GM19463 (cell line): Measurements from ENCODE around the gene WDFY2.
A peak's percentile ranks its signal among the peaks of the same experiment; 100 is the strongest.

ENCODE experiments used
- ATAC-seq: cut with Tn5 transposase; IDR thresholded peaks from one replicate; pipeline ENCODE4 v1.9.1; 2021; ENCODE audit warnings: mild to moderate bottlenecking, moderate library complexity; ENCODE audit not compliant: unreplicated experiment

The WDFY2 gene

DNA sequence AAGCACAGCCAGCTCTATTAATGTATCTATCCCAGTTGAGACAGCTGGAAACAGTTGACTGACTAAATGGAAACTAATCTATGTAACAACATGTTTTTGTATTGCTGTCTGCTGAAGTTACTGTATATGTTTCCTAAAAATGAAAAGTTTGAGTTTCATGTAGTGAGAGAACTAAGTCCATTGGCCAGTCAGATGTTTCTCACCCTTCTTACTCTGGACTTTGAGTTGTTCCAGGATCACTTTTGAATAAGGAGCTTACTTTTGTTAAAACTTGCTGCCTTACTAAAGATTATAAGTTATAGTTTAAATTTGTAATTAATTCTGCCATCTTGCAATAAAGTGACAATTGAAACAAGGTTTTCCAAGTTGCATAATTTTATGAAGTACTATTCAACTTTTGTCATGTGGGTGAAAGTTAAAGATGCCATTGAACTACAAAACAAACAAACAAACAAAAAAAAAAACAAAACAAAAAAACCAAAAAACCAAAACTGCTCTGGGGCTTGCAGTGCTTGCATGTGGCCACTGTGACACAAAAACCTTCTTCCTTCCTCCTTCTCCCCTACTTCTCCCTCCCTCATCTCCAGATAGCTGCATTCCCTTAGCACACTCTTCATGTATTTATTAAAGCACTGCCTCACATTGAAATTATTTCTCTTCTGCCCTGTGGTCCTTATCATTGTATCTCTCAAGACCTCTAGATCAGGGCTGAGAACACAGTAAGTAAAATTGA lies 15.3 kb downstream of the WDFY2 start:
- ATAC-seq: no peak

GRCh38 chr13:51600703-51601102 lies 16.4 kb downstream of the WDFY2 start:
- no peak for ATAC-seq

DNA sequence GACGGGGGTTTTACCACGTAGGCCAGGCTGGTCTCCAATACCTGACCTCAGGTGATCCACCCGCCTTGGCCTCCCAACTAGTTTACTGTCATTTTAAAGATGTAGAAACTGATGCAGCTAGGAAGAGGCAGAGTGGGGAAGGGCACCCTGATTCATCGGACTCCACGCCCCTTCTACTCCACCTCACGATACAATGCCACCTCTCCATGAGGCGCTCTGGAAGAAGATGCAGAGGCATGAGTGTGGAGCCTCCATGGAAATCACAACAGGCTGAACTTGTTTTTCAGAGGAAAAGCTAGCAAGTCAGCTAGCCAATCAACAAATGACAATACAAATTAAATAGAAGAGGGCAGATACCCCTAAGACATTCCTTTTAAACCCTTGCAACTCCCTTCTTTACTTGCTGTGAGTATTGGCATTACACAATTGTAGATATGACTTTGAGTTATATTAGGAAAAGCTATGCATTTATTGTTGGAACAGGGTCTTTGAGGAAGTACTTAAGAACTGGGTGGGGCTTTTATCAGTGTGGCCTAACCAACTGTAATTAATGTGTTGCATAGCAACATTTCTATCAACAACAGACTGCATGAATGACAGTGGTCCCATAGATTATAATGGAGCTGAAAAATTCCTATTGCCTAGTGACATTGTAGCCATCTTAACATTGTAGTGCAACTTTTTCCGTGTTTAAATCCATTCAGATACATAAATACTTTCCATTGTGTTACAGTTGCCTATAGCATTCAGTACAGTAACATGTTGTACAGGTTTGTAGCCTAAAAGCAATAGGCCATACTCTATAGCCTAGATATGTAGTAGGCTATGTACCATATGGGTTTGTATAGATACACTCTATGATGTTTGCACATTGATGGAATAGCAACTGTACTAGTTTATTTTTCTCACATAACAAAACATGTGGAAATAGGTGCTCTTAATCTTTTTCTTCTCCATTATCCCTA lies 17.6 kb downstream of the WDFY2 start:
- no peak for ATAC-seq

- no peak for ATAC-seq
Observed at GRCh38 chr13:51603716-51604115, 19.5 kb downstream of the WDFY2 start.

- ATAC-seq: no peak
Observed at GRCh38 chr13:51605698-51606097, 21.4 kb downstream of the WDFY2 start.

DNA sequence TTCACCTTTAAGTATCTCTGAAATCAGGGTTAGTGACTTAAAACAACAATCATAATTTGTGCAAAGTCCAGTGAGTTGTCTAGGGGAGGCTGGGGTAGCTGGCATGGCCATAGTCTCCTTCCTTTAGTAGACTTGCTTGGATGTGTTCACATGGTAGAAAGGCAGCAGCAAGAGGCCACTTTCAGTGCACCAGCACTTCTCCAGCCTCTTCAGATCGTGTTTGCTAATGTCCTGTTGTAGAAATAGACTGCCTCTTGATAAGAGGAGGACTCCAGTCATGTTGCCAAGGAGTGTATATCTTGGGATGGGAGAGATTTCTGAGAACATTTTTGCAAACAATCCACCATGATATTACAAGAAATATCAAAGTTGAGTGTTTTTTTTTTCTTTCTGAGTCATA lies 22.9 kb downstream of the WDFY2 start:
- no peak for ATAC-seq

GRCh38 chr13:51608857-51609406 lies 24.7 kb downstream of the WDFY2 start:
- no peak for ATAC-seq

GRCh38 chr13:51612867-51613266 lies 28.6 kb downstream of the WDFY2 start:
- ATAC-seq: peak; percentile 42

DNA sequence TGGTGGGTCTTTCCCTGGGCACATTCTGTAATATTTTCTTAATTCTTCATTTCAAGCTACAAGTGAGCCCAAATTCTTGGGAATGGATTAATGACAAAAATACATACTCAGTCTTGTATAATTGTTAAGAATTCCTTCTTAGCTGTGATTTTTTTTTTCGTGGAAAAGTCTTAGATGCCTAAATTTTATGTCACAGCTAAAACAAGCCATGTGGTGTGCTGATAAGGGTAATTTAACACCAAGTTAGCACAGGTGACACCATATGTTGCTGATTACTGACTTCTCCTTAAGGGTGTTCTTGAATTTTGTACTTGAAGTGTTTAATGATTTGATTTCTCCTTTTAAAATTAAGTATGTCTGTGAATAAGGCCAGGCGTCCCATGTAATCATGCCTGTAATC lies 29.3 kb downstream of the WDFY2 start:
- ATAC-seq: no peak

DNA sequence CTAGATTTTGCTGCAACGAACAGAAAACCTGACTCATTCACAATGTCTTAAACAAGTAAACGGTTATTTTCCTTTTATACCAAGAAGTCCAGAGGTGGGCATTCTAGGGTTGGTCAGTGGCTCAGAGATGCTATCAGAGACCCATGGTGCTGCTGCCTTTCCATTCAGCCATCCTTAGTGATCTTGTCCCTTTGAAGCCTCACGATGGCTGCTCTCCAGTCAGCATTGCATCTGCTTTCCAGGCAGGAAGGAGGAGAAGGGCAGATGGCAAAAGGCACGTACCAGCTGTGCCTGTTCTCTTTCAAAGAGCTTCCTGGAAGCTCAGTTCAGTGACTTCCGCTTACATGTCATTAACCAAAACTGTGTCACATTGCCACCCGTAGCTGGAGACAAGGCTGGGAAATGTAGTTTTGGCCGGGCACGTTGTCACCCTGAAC lies 30.1 kb downstream of the WDFY2 start:
- peak; percentile 79 for ATAC-seq

GRCh38 chr13:51618626-51619025 lies 34.4 kb downstream of the WDFY2 start:
- ATAC-seq: no peak

GRCh38 chr13:51619614-51620013 lies 35.4 kb downstream of the WDFY2 start:
- ATAC-seq: peak; percentile 68

GRCh38 chr13:51620165-51620983 lies 36.1 kb downstream of the WDFY2 start:
- ATAC-seq: no peak

GRCh38 chr13:51621602-51622001 lies 37.3 kb downstream of the WDFY2 start:
- ATAC-seq: no peak

- no peak for ATAC-seq
Observed at GRCh38 chr13:51623473-51623872, 39.2 kb downstream of the WDFY2 start.

- ATAC-seq: no peak
Observed at GRCh38 chr13:51624207-51624606, 39.9 kb downstream of the WDFY2 start.

- no peak for ATAC-seq
Observed at GRCh38 chr13:51624695-51625345, 40.6 kb downstream of the WDFY2 start.

DNA sequence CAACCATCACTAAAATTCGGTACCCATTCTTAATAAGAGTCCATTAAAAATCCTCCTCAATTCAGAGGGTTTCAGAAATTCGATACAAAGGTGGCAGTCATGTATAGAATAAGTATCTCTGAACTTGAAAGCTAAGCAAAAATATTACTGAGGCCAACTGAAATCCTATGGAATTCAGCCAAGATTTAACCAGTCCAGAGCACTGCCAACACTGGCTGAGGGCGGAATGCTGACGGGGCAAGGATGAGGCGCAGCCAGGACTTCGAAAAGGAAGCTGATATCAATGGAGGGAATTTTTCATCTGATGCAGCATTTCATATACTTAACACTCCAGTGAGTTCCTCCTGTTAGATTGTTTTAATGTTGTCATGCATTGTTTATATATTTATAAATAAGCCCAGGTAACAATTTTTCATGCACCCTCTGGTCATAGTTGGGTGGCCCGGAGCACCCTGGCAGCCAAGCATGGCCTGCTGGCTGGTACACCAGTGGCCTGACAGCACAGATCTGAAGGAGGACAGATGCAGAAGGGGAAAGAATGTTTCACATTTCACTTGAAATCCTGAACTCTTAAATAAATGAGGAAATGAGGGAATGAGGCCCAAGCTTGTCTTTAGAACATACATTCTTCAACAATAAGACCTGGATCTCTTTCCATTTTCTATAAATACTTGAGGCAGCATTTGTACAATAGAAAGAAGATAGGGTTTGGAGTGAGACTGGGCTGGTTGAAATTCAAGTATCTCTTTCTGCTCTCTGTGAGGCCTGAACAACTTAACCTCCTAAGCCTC lies 41.5 kb downstream of the WDFY2 start:
- ATAC-seq: no peak

GRCh38 chr13:51626749-51627148 lies 42.5 kb downstream of the WDFY2 start:
- ATAC-seq: no peak
